Tibial artery (tissue), 4 donors: ENCODE results near the gene SDHAF2.
"Not testable (repeated sequence)": the region's sequence is repeated elsewhere in the genome, so short reads cannot be mapped to it uniquely, and the experiment has no call there.

Source experiments
- DNase-seq, 2 donors: peaks; one replicate each; pipeline ENCODE4 v3.0.0-alpha.2; 2019
- H3K27ac ChIP-seq, 2 donors: fragments of 200-600 bp; sonication (generic) in 1 of 2; 1 replicate in 1 of 2; 2 replicates in 1 of 2; pipeline ENCODE4 v1.5.1; 2018 to 2019; ENCODE audit warnings: mild to moderate bottlenecking in 1 of 2
- H3K27me3 ChIP-seq, 2 donors: fragments of 200-600 bp; sonication (generic) in 1 of 2; one replicate each; pipeline versions ENCODE4 v1.5.1 to v1.6.0; 2016 to 2019
- H3K36me3 ChIP-seq, 3 donors: fragments of 200-600 bp; sonication (generic) in 2 of 3; one replicate each; pipeline ENCODE4 v1.5.1; 2016 to 2019; ENCODE audit warnings: mild to moderate bottlenecking in 2 of 3
- H3K4me1 ChIP-seq, 4 donors: fragments of 200-600 bp; sonication (generic) in 2 of 4; 1 replicate in 3 of 4; 2 replicates in 1 of 4; pipeline ENCODE4 v1.5.1; 2016 to 2019
- H3K4me3 ChIP-seq, 2 donors: fragments of 200-600 bp; sonication (generic) in 1 of 2; 1 replicate in 1 of 2; 2 replicates in 1 of 2; pipeline ENCODE4 v1.5.1; 2018 to 2019; ENCODE audit warnings: mild to moderate bottlenecking in 2 of 2
- H3K9me3 ChIP-seq, 3 donors: fragments of 200-600 bp; sonication (generic) in 1 of 3; one replicate each; pipeline ENCODE4 v1.5.1; 2016 to 2019
- intact Hi-C: fragments of 100-400 bp; cut with DNase I; formaldehyde crosslinking; loops from one replicate; pipeline ENCODE4 v1.15.0; 2023; ENCODE audit warnings: low total_unique reads
- TF ChIP-seq, protein P1 (sequence below), 2 experiments: fragments of 200-600 bp in 1 of 2; fragments of 450-650 bp in 1 of 2; IDR thresholded peaks; one replicate each; pipeline ENCODE4 v1.5.1; 2017 to 2019; ENCODE audit warnings: antibody characterized with exemption in 2 of 2, mild to moderate bottlenecking in 1 of 2, moderate library complexity in 1 of 2

The SDHAF2 gene

DNA sequence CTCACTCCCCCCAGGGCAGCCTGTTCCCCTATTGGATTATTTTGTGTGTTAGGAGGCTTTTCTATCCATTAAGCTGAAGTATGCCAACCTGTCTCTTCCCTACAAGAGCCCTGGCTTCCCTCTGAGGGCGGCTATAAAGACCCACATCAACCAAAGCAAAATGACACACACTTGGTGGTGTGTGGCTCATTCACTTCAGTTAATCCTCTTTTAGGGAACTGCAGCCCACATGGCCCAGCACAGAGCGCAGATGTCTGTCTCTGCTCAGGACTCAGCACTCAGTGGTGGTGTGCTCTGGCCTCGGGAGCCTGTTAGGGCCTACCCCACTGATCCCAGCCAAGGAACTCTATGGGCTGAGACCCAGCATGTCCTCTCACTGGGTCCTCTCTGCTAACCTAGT, 46.4 kb downstream of the SDHAF2 start:
- TF ChIP-seq, protein P1, sequence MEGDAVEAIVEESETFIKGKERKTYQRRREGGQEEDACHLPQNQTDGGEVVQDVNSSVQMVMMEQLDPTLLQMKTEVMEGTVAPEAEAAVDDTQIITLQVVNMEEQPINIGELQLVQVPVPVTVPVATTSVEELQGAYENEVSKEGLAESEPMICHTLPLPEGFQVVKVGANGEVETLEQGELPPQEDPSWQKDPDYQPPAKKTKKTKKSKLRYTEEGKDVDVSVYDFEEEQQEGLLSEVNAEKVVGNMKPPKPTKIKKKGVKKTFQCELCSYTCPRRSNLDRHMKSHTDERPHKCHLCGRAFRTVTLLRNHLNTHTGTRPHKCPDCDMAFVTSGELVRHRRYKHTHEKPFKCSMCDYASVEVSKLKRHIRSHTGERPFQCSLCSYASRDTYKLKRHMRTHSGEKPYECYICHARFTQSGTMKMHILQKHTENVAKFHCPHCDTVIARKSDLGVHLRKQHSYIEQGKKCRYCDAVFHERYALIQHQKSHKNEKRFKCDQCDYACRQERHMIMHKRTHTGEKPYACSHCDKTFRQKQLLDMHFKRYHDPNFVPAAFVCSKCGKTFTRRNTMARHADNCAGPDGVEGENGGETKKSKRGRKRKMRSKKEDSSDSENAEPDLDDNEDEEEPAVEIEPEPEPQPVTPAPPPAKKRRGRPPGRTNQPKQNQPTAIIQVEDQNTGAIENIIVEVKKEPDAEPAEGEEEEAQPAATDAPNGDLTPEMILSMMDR (IDR thresholded peaks at IDR 0.05): no peak
- intact Hi-C loops: no loop called here
- H3K36me3 ChIP-seq: peaks cover 0 to 10% (median 3%) of the 10 kb centered on the region in 3 donors
- H3K4me1 ChIP-seq: peaks cover 0 to 45% (median 25%) of the 10 kb centered on the region in 4 donors
- H3K9me3 ChIP-seq: no peaks in the 10 kb centered on the region
- no peak for DNase-seq
- no peak overlapping the region for H3K4me3 ChIP-seq
- H3K27ac ChIP-seq: peak overlapping the region; percentile 55 to 58
- H3K27me3 ChIP-seq: no peaks in the 10 kb centered on the region

DNA sequence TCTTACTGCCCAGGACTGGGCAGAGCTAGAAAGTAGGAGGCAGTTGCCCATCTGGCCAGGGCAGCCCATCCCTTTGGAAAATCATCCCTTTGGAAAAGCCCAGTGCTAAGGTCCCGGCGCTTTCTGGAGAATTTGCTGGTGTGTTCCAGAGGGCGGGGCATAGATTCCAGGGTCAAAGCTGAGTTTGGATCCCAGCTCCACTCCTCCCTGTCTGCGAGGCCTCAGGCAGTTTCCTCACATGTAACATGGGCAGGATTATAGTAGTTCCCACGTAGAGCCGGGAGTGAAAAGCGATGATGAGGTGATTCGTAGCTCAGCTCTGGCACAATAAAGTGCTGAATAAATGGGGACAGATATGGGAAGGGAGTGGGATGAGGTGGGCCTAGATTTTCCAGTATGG, 47.2 kb downstream of the SDHAF2 start:
- H3K27ac ChIP-seq: peak overlapping the region; percentile 55 to 58
- peaks cover 0 to 10% (median 3%) of the 10 kb centered on the region in 3 donors for H3K36me3 ChIP-seq
- peak in 1 of 2 donors; percentile 42 for DNase-seq
- H3K4me1 ChIP-seq: peaks cover 0 to 38% (median 20%) of the 10 kb centered on the region in 4 donors
- intact Hi-C loops: no loop called here
- H3K27me3 ChIP-seq: no peaks in the 10 kb centered on the region
- no peak overlapping the region for H3K4me3 ChIP-seq
- H3K9me3 ChIP-seq: no peaks in the 10 kb centered on the region
- TF ChIP-seq, protein P1 (IDR thresholded peaks at IDR 0.05): no peak

DNA sequence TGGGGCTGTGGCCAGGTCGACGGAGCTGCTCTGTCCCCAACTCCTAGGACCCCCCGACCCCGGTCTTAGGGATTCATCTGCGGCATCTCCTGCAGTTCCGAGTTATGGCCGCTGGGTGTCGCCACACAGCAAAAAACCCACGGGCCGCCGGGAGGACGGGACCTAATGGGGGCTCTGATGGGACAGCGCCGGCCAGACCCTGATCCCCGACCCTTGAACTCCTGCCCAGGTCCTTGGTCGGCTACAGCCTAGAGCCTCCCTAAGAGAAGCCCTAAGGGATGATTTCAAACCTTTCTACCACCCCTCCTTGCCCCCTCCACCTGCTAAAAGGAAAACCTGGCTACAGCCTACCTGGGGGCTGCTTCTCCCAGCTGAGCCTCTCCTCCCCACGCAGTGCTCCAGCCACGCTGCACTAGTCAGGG, 47.8 kb downstream of the SDHAF2 start:
- no peaks in the 10 kb centered on the region for H3K9me3 ChIP-seq
- H3K4me1 ChIP-seq: peaks cover 0 to 31% (median 16%) of the 10 kb centered on the region in 4 donors
- intact Hi-C loops: loop anchor here (2.0 kb wide), 1 partner anchor 39 kb away; no protein-coding TSS in a partner anchor
- H3K27me3 ChIP-seq: peaks cover 0 to 3% of the 10 kb centered on the region in 2 donors
- TF ChIP-seq, protein P1 (IDR thresholded peaks at IDR 0.05): peak; percentile 90 to 94
- no peak overlapping the region for H3K4me3 ChIP-seq
- peak; percentile 38 to 81 for DNase-seq
- peaks cover 0 to 10% (median 3%) of the 10 kb centered on the region in 3 donors for H3K36me3 ChIP-seq
- peak overlapping the region; percentile 55 to 58 for H3K27ac ChIP-seq

DNA sequence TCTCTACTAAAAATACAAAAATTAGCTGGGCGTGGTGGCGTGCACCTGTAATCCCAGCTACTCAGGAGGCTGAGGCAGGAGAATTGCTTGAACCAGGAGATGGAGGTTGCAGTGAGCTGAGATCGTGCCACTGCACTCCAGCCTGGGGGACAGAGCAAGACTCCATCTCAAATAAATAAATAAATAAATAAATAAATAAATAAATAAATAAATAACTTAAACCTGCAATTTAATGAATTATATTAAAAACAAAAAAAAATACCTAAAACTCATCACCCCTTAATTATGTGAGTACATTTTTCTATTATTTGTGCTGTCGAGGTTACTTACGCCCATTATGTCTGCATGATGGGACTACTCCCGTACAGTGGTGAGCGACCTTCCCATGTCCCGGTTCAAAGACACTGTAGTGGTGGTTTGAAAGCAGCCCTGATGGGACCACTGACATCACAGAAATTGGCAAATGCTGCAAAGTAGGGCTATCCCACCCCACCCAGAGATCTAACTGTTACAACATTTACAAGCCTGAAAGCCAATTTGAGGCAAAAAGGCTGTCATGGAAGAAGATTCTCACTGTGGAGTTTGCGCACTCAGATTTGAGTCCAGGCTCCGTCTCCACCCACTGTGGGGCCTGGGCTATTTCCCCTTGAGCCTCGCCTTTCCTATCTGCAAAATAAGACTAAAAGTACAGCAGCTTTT, 49.6 kb downstream of the SDHAF2 start:
- DNase-seq, H3K4me3 ChIP-seq, H3K9me3 ChIP-seq, H3K36me3 ChIP-seq, H3K27me3 ChIP-seq, H3K27ac ChIP-seq: not testable (repeated sequence)
- intact Hi-C loops: loop anchor here (2.0 kb wide), 1 partner anchor 37 kb away; no protein-coding TSS in a partner anchor
- peaks cover 0 to 18% (median 9%) of the 10 kb centered on the region in 4 donors for H3K4me1 ChIP-seq

DNA sequence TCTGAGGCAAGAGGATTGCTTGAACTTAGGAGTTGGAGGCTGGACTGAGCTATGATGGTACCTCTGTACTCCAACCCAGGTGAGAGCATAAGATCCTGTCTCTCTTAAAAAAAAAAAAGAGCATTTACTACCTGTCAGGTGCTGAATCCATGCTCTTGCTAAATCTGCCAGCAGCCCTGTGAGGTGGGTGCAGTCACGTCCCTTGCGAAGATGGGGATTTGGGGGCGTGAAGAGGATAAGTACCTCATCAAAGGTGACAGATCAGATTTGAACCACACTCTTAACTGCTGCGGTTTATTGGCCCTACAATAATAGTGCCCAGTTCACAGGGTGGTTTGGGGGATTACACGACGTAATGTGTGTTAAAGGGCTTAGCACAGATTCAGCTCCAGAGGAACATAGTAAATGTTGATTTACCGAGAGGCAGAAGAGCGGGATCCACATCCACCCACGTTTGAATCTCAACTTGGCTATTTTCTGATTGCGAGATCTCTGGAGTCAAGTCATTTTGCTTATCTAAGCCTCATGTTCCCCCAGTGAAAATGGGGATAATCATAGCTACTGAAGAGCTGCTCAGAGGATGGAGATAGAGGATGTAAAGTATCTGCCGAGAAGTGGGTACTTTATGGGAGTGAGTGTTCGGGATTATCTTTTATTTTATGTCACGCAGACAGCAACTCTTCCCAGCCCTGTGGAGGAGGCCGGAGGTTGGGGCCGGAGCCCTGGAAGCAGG, 50.5 kb downstream of the SDHAF2 start:
- no peak overlapping the region for H3K27ac ChIP-seq
- TF ChIP-seq, protein P1 (IDR thresholded peaks at IDR 0.05): no peak
- peaks cover 0 to under 1% (median 0%) of the 10 kb centered on the region in 3 donors for H3K36me3 ChIP-seq
- H3K27me3 ChIP-seq: peaks cover 0 to 3% of the 10 kb centered on the region in 2 donors
- no peaks in the 10 kb centered on the region for H3K9me3 ChIP-seq
- no peak for DNase-seq
- intact Hi-C loops: no loop called here
- H3K4me3 ChIP-seq: no peak overlapping the region
- H3K4me1 ChIP-seq: peaks cover 0 to 18% (median 9%) of the 10 kb centered on the region in 4 donors

DNA sequence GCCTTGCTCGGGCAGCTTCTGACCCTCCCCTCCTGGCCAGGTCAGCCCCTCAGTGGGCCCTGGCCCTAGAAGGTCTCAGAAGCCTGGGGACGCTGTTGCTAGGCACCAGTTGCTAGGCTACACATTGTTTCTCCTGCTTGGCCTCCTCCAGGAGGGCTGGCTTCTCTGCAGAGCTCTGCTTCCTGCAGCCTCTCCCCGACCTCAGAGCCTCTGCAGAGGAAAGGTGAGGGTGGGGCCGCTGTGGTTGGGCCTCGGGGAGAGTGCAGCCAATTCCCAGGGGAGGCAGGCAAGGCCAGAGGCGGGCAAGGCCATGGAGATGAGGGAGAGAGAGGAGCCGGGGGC, 51.0 kb downstream of the SDHAF2 start:
- Histone ChIP-seq H3K9me3 (no peaks in the 10 kb centered on the region), H3K27me3 (peaks cover 0 to 3% of the 10 kb centered on the region in 2 donors), H3K36me3 (peaks cover 0 to 3% (median 0%) of the 10 kb centered on the region in 3 donors), H3K27ac (no peak overlapping the region), H3K4me3 (no peak overlapping the region), H3K4me1 (peaks cover 0 to 18% (median 9%) of the 10 kb centered on the region in 4 donors)
- DNase-seq: no peak
- TF ChIP-seq, protein P1 (IDR thresholded peaks at IDR 0.05): no peak
- intact Hi-C loops: no loop called here
